H1 (cell line): ENCODE data around the gene NUDT1.

Experiments used
- BCL11A ChIP-seq, 2 experiments: IDR thresholded peaks; one replicate each; pipeline ENCODE4 v1.6.1; 2011; ENCODE audit warnings: low read depth in 2 of 2, low read length in 2 of 2, mild to moderate bottlenecking in 2 of 2
- CBX5 ChIP-seq: fragments of 300-800, 300-1000 bp; sonication (generic); IDR thresholded peaks from 2 replicates; pipeline ENCODE4 v1.7.1; 2016; ENCODE audit warnings: antibody characterized with exemption, low read length, low read depth
- EZH2 ChIP-seq: fragments of 200-600 bp; sonication (generic); IDR thresholded peaks from 2 replicates; pipeline ENCODE4 v1.7.1; 2012; ENCODE audit warnings: low read depth, mild to moderate bottlenecking, moderate library complexity, low read length, inconsistent platforms; ENCODE audit not compliant: severe bottlenecking
- POLR2A ChIP-seq, 2 experiments: IDR thresholded peaks; 1 replicate in 1 of 2; 2 replicates in 1 of 2; pipeline ENCODE4 v1.6.1; 2011; ENCODE audit warnings: low read depth in 2 of 2, low read length in 2 of 2, mild to moderate bottlenecking in 2 of 2; ENCODE audit errors: control extremely low read depth in 1 of 2

GRCh38 chr7:2219136-2219535 lies 22.9 kb upstream of the NUDT1 start:
- TF ChIP-seq POLR2A (IDR thresholded peaks at IDR 0.05; ENCODE audit: control extremely low read depth in 1 of 2, low read depth in 2 of 2, low read length in 2 of 2), result no peak
- TF ChIP-seq BCL11A (IDR thresholded peaks at IDR 0.05; ENCODE audit: low read depth in 2 of 2, low read length in 2 of 2), result no peak
- no peak for TF ChIP-seq CBX5
- TF ChIP-seq EZH2, result no peak
